ENCODE data around the gene OCRL. TPM values are rescaled to one million over a fixed set of nuclear protein-coding genes. Genes with fewer than 3 reads are reported as not detected.
"Not testable (repeated sequence)": the region's sequence is repeated elsewhere in the genome, so short reads cannot be mapped to it uniquely, and the experiment has no call there.

Gene OCRL
- total RNA-seq, 1 donor from 2014 or later: 18.2 TPM

DNA sequence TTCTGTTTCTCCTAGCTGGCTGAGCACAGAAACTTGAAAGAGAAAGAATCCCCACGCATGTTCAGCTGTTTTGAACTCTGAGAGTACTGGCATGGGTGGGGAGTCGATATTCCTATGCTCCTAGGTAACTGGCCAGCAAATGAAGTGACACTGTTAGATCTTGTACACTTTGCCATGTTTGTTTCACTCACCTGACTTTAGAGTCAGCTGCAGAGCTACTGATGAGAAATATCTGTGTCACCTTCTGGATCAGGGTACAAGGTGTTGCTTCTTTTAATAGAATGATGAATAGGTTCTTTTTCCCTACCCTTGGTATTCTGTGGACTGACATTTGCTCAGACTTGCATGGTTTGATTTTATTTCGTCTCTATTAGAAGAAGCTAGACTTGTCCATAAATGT lies 28.3 kb downstream of the OCRL start:
- H3K4me3 ChIP-seq (ENCODE audit: low read depth, low read length): no peak overlapping the region
- H3K27me3 ChIP-seq (ENCODE audit: control insufficient read depth, insufficient read depth, low read length): no peaks in the 10 kb centered on the region
- TF ChIP-seq, protein P1, sequence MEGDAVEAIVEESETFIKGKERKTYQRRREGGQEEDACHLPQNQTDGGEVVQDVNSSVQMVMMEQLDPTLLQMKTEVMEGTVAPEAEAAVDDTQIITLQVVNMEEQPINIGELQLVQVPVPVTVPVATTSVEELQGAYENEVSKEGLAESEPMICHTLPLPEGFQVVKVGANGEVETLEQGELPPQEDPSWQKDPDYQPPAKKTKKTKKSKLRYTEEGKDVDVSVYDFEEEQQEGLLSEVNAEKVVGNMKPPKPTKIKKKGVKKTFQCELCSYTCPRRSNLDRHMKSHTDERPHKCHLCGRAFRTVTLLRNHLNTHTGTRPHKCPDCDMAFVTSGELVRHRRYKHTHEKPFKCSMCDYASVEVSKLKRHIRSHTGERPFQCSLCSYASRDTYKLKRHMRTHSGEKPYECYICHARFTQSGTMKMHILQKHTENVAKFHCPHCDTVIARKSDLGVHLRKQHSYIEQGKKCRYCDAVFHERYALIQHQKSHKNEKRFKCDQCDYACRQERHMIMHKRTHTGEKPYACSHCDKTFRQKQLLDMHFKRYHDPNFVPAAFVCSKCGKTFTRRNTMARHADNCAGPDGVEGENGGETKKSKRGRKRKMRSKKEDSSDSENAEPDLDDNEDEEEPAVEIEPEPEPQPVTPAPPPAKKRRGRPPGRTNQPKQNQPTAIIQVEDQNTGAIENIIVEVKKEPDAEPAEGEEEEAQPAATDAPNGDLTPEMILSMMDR (IDR thresholded peaks at IDR 0.05; ENCODE audit: insufficient read depth, low read length, severe bottlenecking): no peak
- DNase-seq (ENCODE audit: low read depth) (no peak), FAIRE-seq (no peak)
- H3K36me3 ChIP-seq (ENCODE audit: control insufficient read depth, insufficient read depth, low read length): peaks cover 2% of the 10 kb centered on the region

- Histone ChIP-seq H3K27me3 (ENCODE audit: control insufficient read depth, insufficient read depth, low read length) (no peaks in the 10 kb centered on the region), H3K4me3 (ENCODE audit: low read depth, low read length) (no peak overlapping the region), H3K36me3 (ENCODE audit: control insufficient read depth, insufficient read depth, low read length) (peaks cover 3% of the 10 kb centered on the region)
- FAIRE-seq: no peak
- TF ChIP-seq, protein P1 (IDR thresholded peaks at IDR 0.05; ENCODE audit: insufficient read depth, low read length, severe bottlenecking): no peak
- no peak for DNase-seq (ENCODE audit: low read depth)
These were observed 32.4 kb downstream of the OCRL start for GRCh38 chrX:129572422-129572821.

DNA sequence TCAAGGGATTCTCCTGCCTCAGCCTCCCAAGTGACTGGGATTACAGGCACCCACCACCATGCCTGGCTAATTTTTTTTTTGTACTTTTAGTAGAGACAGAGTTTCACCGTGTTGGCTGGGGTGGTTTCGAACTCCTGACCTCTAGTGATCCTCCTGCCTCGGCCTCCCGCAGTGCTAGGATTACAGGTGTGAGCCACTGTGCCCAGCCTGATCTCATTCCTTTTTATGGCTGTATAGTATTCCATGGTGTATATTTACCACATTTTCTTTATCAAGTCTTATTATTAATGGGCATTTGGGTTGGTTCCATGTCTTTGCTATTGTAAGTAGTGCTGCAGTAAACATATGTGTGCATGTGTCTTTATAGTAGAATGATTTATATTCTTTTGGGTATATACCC lies 33.6 kb downstream of the OCRL start:
- H3K36me3 ChIP-seq (ENCODE audit: control insufficient read depth, insufficient read depth, low read length); H3K27me3 ChIP-seq (ENCODE audit: control insufficient read depth, insufficient read depth, low read length); DNase-seq (ENCODE audit: low read depth); H3K4me3 ChIP-seq (ENCODE audit: low read depth, low read length); FAIRE-seq: not testable (repeated sequence)

- peaks cover 3% of the 10 kb centered on the region for H3K36me3 ChIP-seq (ENCODE audit: control insufficient read depth, insufficient read depth, low read length)
- FAIRE-seq: no peak
- TF ChIP-seq, protein P1 (IDR thresholded peaks at IDR 0.05; ENCODE audit: insufficient read depth, low read length, severe bottlenecking): no peak
These were observed 34.2 kb downstream of the OCRL start for GRCh38 chrX:129574214-129574613.

DNA sequence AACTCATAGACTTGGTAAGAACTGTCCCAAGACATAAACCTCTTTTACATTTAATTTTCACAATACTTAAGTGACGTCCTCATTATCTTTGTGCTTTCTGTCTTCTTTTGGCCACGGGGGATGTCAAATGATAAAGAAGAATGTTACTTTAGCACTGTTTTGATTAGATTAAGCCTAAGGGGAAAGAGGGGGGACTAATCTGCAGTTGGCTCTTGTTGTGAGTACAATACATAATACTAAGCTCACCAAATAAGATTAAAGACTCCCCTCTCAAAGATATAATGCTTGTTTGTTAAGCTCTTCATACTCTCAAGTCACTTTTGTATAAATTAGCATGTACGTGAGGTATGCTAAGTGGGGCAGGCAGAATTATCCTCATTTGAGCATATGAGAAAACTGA lies 36.5 kb downstream of the OCRL start:
- no peak for FAIRE-seq
- DNase-seq (ENCODE audit: low read depth): no peak
- Histone ChIP-seq H3K27me3 (ENCODE audit: control insufficient read depth, insufficient read depth, low read length) (no peaks in the 10 kb centered on the region), H3K4me3 (ENCODE audit: low read depth, low read length) (no peak overlapping the region), H3K36me3 (ENCODE audit: control insufficient read depth, insufficient read depth, low read length) (peaks cover 3% of the 10 kb centered on the region)
- TF ChIP-seq, protein P1 (IDR thresholded peaks at IDR 0.05; ENCODE audit: insufficient read depth, low read length, severe bottlenecking): no peak

More at GRCh38 chrX:129574214-129574613, 34.2 kb downstream of the OCRL start:
- Histone ChIP-seq H3K4me3 (ENCODE audit: low read depth, low read length) (no peak overlapping the region), H3K27me3 (ENCODE audit: control insufficient read depth, insufficient read depth, low read length) (no peaks in the 10 kb centered on the region)
- DNase-seq (ENCODE audit: low read depth): no peak

DNA sequence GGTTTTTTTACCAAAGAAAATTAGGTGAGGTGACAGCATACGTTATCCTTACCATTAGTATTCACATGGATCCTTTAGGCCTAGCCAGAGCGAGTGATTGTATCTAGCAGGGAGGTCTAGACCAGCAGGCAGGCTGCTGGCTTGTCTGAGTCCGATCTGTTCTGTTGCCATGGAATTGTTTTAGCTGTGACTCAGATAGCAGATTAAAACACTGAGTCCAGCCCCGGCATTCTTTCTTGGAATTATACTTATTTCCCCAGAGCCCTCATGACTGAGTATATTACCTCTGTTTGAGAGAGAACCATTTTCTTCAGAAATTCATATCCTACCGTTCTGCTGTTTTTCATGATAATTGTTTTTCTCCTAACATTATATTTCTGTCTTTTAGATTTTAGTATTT lies 37.4 kb downstream of the OCRL start:
- H3K4me3 ChIP-seq (ENCODE audit: low read depth, low read length): no peak overlapping the region
- H3K27me3 ChIP-seq (ENCODE audit: control insufficient read depth, insufficient read depth, low read length): no peaks in the 10 kb centered on the region
- no peak for FAIRE-seq
- peak; percentile 25 for DNase-seq (ENCODE audit: low read depth)
- H3K36me3 ChIP-seq (ENCODE audit: control insufficient read depth, insufficient read depth, low read length): peaks cover 3% of the 10 kb centered on the region
- TF ChIP-seq, protein P1 (IDR thresholded peaks at IDR 0.05; ENCODE audit: insufficient read depth, low read length, severe bottlenecking): no peak
